Loucy (cell line): ENCODE results near the gene SLC6A20.

Experiments
- CTCF ChIP-seq: fragments of 200-600 bp; sonication (generic); conservative IDR thresholded peaks from 2 replicates; pipeline ENCODE4 v1.5.1; 2014; ENCODE audit warnings: mild to moderate bottlenecking, antibody characterized with exemption, low read length
- EZH2phosphoT487 ChIP-seq: fragments of 200-600 bp; IDR thresholded peaks from 2 replicates; pipeline ENCODE4 v1.6.1; 2018; ENCODE audit warnings: antibody characterized with exemption, mild to moderate bottlenecking, moderate library complexity, borderline replicate concordance

GRCh38 chr3:45724911-45725310 is 71.4 kb downstream of the SLC6A20 start:
- no peak for TF ChIP-seq CTCF
- no peak for TF ChIP-seq EZH2phosphoT487
